Measurements from ENCODE around the gene RSPH1. TPM values are rescaled to one million over a fixed set of nuclear protein-coding genes. Genes with fewer than 3 reads are reported as not detected.

RSPH1 gene
- total RNA-seq, 1 donor from 2014 or later: not detected

- TF ChIP-seq CTCF (IDR thresholded peaks at IDR 0.05): no peak
- intact Hi-C loops (cut with DNase I): loop anchor here (10.0 kb wide), 3 partner anchors 393 to 1327 kb away; partner anchors contain the start of genes BACE2 and MX1
Measured at GRCh38 chr21:42491328-42491727, 4.7 kb downstream of the RSPH1 start.

DNA sequence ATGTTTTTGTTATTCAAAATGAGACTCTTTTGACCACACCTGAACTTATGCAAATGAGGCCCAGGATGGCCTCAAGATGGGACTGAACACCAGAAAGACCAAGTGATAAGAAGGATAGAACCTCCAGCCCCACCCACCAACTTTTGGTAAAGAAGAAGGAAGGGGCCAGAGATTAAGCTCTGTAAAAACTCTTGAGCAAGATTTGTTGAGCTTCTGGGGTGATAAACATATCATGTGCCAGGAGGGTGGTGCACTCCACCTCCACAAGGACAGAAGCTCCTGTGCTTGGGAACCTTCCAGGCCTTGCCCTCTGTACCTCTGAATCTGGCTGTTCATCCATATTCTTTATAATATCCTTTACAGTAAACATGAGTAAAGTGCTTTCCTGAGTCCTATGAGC, 5.3 kb downstream of the RSPH1 start:
- Histone ChIP-seq H3K4me1 (no peaks in the 10 kb centered on the region), H3K27me3 (no peaks in the 10 kb centered on the region), H3K4me3 (no peak overlapping the region), H3K9me3 (no peaks in the 10 kb centered on the region), H3K27ac (no peak overlapping the region), H3K36me3 (no peaks in the 10 kb centered on the region)
- no peak for TF ChIP-seq CTCF (IDR thresholded peaks at IDR 0.05)
- peak in 1 of 2 donors; percentile 30 for DNase-seq (ENCODE audit: low spot score in 2 of 2)
- intact Hi-C loops (cut with DNase I): loop anchor here (10.0 kb wide), 3 partner anchors 394 to 1326 kb away; partner anchors contain the start of genes BACE2 and MX1

More at GRCh38 chr21:42491328-42491727, 4.7 kb downstream of the RSPH1 start:
- H3K4me1 ChIP-seq: no peaks in the 10 kb centered on the region
- H3K27ac ChIP-seq: no peak overlapping the region
- no peak overlapping the region for H3K4me3 ChIP-seq
- DNase-seq (ENCODE audit: low spot score in 2 of 2): no peak
- H3K27me3 ChIP-seq: no peaks in the 10 kb centered on the region
- H3K9me3 ChIP-seq: no peaks in the 10 kb centered on the region
- no peaks in the 10 kb centered on the region for H3K36me3 ChIP-seq

- peak in 1 of 2 donors; percentile 33 for DNase-seq (ENCODE audit: low spot score in 2 of 2)
- H3K27me3 ChIP-seq: no peaks in the 10 kb centered on the region
- H3K36me3 ChIP-seq: no peaks in the 10 kb centered on the region
- H3K27ac ChIP-seq: no peak overlapping the region
- TF ChIP-seq CTCF (IDR thresholded peaks at IDR 0.05): no peak
- H3K4me1 ChIP-seq: no peaks in the 10 kb centered on the region
- H3K4me3 ChIP-seq: no peak overlapping the region
- intact Hi-C loops (cut with DNase I): loop anchor here (10.0 kb wide), 3 partner anchors 395 to 1325 kb away; partner anchors contain the start of genes BACE2 and MX1
- no peaks in the 10 kb centered on the region for H3K9me3 ChIP-seq
Measured at GRCh38 chr21:42489991-42490390, 6.0 kb downstream of the RSPH1 start.

DNA sequence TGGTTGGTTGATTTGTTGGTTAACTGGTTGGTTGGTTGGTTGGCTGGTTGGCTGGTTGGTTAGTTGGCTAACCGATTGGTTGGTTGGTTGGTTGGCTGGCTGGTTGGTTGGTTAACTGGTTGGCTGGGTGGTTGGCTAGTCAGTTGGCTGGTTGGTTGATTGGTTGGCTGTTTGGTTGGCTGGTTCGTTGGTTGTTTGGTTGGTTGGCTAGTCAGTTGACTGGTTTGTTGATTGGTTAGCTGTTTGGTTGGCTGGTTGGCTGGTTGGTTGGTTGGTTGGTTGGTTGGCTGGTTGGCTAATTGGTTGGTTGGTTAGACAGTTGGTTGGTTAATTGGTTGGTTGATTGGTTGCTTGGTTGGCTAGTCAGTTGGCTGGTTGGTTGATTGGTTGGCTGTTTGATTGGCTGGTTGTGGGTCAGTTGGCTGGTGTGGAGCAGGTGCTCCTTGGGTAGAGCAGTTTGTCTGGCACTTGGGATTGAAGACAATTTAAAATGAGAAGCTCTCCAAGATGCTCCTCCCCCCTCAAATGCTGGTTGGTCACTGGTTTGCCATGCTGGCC, 6.9 kb downstream of the RSPH1 start:
- Histone ChIP-seq H3K4me1 (no peaks in the 10 kb centered on the region), H3K27me3 (no peaks in the 10 kb centered on the region), H3K27ac (no peak overlapping the region), H3K36me3 (no peaks in the 10 kb centered on the region), H3K9me3 (no peaks in the 10 kb centered on the region), H3K4me3 (no peak overlapping the region)
- peak in 1 of 2 donors; percentile 42 for DNase-seq (ENCODE audit: low spot score in 2 of 2)
- no peak for TF ChIP-seq CTCF (IDR thresholded peaks at IDR 0.05)
- intact Hi-C loops (cut with DNase I): no loop called here

GRCh38 chr21:42486531-42486930, 9.5 kb downstream of the RSPH1 start:
- H3K9me3 ChIP-seq: no peaks in the 10 kb centered on the region
- no peak overlapping the region for H3K27ac ChIP-seq
- H3K27me3 ChIP-seq: no peaks in the 10 kb centered on the region
- TF ChIP-seq CTCF (IDR thresholded peaks at IDR 0.05): no peak
- intact Hi-C loops (cut with DNase I): no loop called here
- peak in 1 of 2 donors; percentile 28 for DNase-seq (ENCODE audit: low spot score in 2 of 2)
- H3K36me3 ChIP-seq: no peaks in the 10 kb centered on the region
- no peak overlapping the region for H3K4me3 ChIP-seq
- H3K4me1 ChIP-seq: no peaks in the 10 kb centered on the region
